Mucosa of stomach (tissue), 1 donor: ENCODE results near the gene CDR2.
"Not testable (repeated sequence)": the region's sequence is repeated elsewhere in the genome, so short reads cannot be mapped to it uniquely, and the experiment has no call there.

Experiments used
- H3K27me3 ChIP-seq: one replicate; pipeline ENCODE4 v1.7.0; 2013; ENCODE audit warnings: mild to moderate bottlenecking, low read length; ENCODE audit not compliant: control insufficient read depth, insufficient read depth
- H3K36me3 ChIP-seq: one replicate; pipeline ENCODE4 v1.7.0; 2013; ENCODE audit warnings: low read length; ENCODE audit not compliant: control insufficient read depth, insufficient read depth
- H3K4me1 ChIP-seq: one replicate; pipeline ENCODE4 v1.7.0; 2013; ENCODE audit warnings: mild to moderate bottlenecking, low read length; ENCODE audit not compliant: control insufficient read depth, insufficient read depth
- H3K4me3 ChIP-seq: one replicate; pipeline ENCODE4 v1.7.0; 2013; ENCODE audit warnings: low read length
- H3K9ac ChIP-seq: one replicate; pipeline ENCODE4 v1.7.0; 2013; ENCODE audit warnings: mild to moderate bottlenecking, low read length, moderate library complexity
- H3K9me3 ChIP-seq: one replicate; pipeline ENCODE4 v1.7.0; 2013; ENCODE audit warnings: mild to moderate bottlenecking, low read length, moderate library complexity; ENCODE audit not compliant: control insufficient read depth
- donor health status: Pancreatic carcinoma.

The CDR2 gene

GRCh38 chr16:22375117-22375962 lies 921 bp upstream of the CDR2 start:
- H3K36me3 ChIP-seq = no peaks in the 10 kb centered on the region
- H3K27me3 ChIP-seq = no peaks in the 10 kb centered on the region
- no peaks in the 10 kb centered on the region for H3K9me3 ChIP-seq
- H3K9ac ChIP-seq = peak overlapping the region; percentile 78
- peak overlapping the region; percentile 15 for H3K4me3 ChIP-seq
- H3K4me1 ChIP-seq = peaks cover 30% of the 10 kb centered on the region

DNA sequence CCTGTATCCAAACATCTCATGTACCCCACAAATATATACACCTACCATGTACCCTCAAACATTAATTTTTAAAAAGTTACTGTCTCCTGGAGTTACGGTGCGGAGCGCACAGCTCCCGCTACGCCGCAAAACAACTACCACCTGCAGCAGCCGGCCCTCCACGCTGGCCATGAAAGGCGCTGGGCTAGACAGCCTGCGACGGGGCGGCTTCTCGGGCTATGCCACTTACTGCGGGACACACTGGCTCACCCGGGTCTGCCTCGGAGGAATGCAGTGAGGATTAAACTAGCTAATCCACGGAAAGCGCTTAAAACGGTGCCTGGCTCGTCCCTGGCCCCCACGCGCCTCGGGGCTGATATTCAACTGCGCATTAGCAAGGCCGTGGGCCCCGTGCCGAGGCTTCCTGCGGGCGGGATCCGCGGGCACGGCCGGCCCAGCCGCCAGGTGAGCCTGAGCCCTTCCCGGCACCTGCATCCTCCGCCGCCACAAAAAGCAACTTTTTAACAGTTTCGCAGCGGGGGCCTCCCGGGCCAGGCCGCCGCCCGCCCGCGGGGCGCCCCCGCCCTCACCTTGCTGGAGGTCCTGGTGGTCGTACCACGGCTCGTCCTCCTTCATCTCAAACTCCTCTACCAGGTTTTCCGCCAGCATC lies 633 bp downstream of the CDR2 start:
- Histone ChIP-seq H3K4me3 (peak overlapping the region; percentile 60), H3K36me3 (no peaks in the 10 kb centered on the region), H3K4me1 (peaks cover 46% of the 10 kb centered on the region), H3K27me3 (no peaks in the 10 kb centered on the region), H3K9ac (peak overlapping the region; percentile 89), H3K9me3 (no peaks in the 10 kb centered on the region)

DNA sequence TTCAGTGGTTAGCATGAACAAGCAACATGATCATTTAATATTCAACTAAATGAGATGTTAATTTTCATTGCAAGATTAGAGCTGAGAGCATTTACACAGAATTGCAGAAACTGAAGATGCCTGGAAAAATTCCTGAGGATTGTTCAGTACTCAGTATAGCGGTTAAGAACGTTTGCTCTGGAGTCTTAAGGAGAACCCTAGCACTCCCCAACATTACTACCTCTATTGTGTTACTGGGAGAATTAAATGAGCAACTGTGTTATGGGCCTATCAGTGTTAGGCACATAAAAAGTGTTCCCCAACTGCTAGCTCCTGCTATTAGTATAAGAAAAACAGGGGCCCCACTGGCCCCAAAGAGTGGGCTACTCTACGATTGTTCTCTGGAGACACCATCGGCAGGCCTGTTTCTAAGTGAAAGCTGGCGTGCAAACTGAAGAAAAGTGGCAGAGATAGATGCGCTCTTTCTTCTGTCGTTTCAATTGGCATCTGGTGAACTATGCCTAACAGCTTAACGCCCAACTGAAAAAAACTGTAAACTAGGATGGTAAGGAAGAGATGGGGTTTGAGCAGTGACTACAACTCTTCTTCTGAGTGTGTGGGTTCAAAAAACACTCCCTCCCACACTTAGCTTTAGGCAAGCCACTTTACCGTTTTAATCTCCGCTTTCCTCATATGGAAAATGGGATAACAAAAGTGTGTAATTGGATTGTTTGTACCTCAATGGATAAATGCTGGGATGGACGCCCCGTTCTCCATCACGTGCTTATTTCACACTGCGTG lies 1.3 kb downstream of the CDR2 start:
- H3K27me3 ChIP-seq = no peaks in the 10 kb centered on the region
- H3K9me3 ChIP-seq = no peaks in the 10 kb centered on the region
- H3K9ac ChIP-seq = peak overlapping the region; percentile 89
- peak overlapping the region; percentile 60 for H3K4me3 ChIP-seq
- H3K36me3 ChIP-seq = no peaks in the 10 kb centered on the region
- peaks cover 49% of the 10 kb centered on the region for H3K4me1 ChIP-seq

GRCh38 chr16:22370038-22370820 lies 4.2 kb downstream of the CDR2 start:
- H3K9me3 ChIP-seq = no peaks in the 10 kb centered on the region
- peaks cover 61% of the 10 kb centered on the region for H3K4me1 ChIP-seq
- H3K27me3 ChIP-seq = no peaks in the 10 kb centered on the region
- H3K9ac ChIP-seq = no peak overlapping the region
- H3K4me3 ChIP-seq = no peak overlapping the region
- H3K36me3 ChIP-seq = peaks cover 6% of the 10 kb centered on the region

- no peak overlapping the region for H3K9ac ChIP-seq
- H3K36me3 ChIP-seq = peaks cover 6% of the 10 kb centered on the region
- H3K4me1 ChIP-seq = peaks cover 61% of the 10 kb centered on the region
- H3K4me3 ChIP-seq = no peak overlapping the region
- H3K9me3 ChIP-seq = no peaks in the 10 kb centered on the region
- no peaks in the 10 kb centered on the region for H3K27me3 ChIP-seq
Observed at GRCh38 chr16:22369221-22369811, 5.1 kb downstream of the CDR2 start.

- H3K27me3 ChIP-seq, H3K4me3 ChIP-seq, H3K36me3 ChIP-seq, H3K9ac ChIP-seq, H3K9me3 ChIP-seq: not testable (repeated sequence)
- H3K4me1 ChIP-seq = peaks cover 61% of the 10 kb centered on the region
Observed at GRCh38 chr16:22368200-22368826, 6.1 kb downstream of the CDR2 start.

GRCh38 chr16:22366889-22367288 lies 7.5 kb downstream of the CDR2 start:
- Histone ChIP-seq H3K36me3 (peaks cover 6% of the 10 kb centered on the region), H3K27me3 (no peaks in the 10 kb centered on the region), H3K9me3 (no peaks in the 10 kb centered on the region), H3K4me3 (no peak overlapping the region), H3K9ac (no peak overlapping the region), H3K4me1 (peaks cover 47% of the 10 kb centered on the region)

GRCh38 chr16:22366371-22366770 lies 8.0 kb downstream of the CDR2 start:
- H3K4me3 ChIP-seq = no peak overlapping the region
- H3K9ac ChIP-seq = no peak overlapping the region
- H3K9me3 ChIP-seq = no peaks in the 10 kb centered on the region
- H3K36me3 ChIP-seq = peaks cover 6% of the 10 kb centered on the region
- H3K4me1 ChIP-seq = peaks cover 41% of the 10 kb centered on the region
- no peaks in the 10 kb centered on the region for H3K27me3 ChIP-seq

DNA sequence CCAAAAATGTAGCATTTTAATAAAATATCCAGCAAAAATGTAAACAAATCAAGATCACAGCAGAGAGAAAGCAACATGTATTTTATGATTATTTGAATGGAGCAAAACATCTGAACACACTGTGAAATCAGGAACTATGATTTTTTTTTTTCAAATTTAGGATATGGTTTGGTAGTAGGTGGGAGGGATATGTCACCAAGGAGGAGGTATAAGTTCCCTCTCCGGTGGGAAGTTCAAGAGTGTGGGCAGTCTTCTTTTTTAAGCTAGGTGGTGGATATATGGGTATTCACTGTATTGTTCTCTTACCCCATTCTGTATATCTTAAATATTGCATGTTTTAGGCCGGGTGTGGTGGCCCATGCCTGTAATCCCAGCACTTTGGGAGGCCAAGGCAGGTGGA lies 10.2 kb downstream of the CDR2 start:
- Histone ChIP-seq H3K9me3 (no peaks in the 10 kb centered on the region), H3K9ac (no peak overlapping the region), H3K36me3 (peaks cover 6% of the 10 kb centered on the region), H3K4me1 (peaks cover 20% of the 10 kb centered on the region), H3K4me3 (no peak overlapping the region), H3K27me3 (no peaks in the 10 kb centered on the region)

GRCh38 chr16:22360963-22361659 lies 13.3 kb downstream of the CDR2 start:
- Histone ChIP-seq H3K27me3 (no peaks in the 10 kb centered on the region), H3K9ac (no peak overlapping the region), H3K36me3 (peaks cover 3% of the 10 kb centered on the region), H3K9me3 (no peaks in the 10 kb centered on the region), H3K4me3 (no peak overlapping the region), H3K4me1 (peaks cover 6% of the 10 kb centered on the region)
